H1 (cell line): ENCODE results near the gene BCAS1. TPM values are rescaled to one million over a fixed set of nuclear protein-coding genes. Genes with fewer than 3 reads are reported as not detected.

Source experiments
- CEBPB ChIP-seq: IDR thresholded peaks from 2 replicates; pipeline ENCODE4 v1.6.1; 2012; ENCODE audit warnings: low read depth, low read length
- EP300 ChIP-seq, 2 experiments: IDR thresholded peaks; 1 replicate in 1 of 2; 2 replicates in 1 of 2; pipeline ENCODE4 v1.6.1; 2011 to 2012; ENCODE audit warnings: low read depth in 2 of 2, low read length in 2 of 2, mild to moderate bottlenecking in 2 of 2, borderline replicate concordance in 1 of 2, inconsistent platforms in 1 of 2, moderate library complexity in 1 of 2
- SIX5 ChIP-seq: IDR thresholded peaks from 2 replicates; pipeline ENCODE4 v1.6.1; 2011; ENCODE audit warnings: mild to moderate bottlenecking, low read depth, low read length
- TAF7 ChIP-seq: optimal IDR thresholded peaks from 2 replicates; pipeline ENCODE3; 2011; ENCODE audit warnings: low read depth, mild to moderate bottlenecking, inconsistent platforms, low read length, moderate library complexity, borderline replicate concordance
- TEAD4 ChIP-seq: IDR thresholded peaks from 2 replicates; pipeline ENCODE4 v1.6.1; 2012; ENCODE audit warnings: low read depth, low read length, inconsistent platforms, mixed read lengths
- polyA plus RNA-seq, 7 experiments: library from polyadenylated mRNA; depleted of rRNA in 3 of 7; stranded (reverse) in 5 of 7; unstranded in 2 of 7; fragments of >200 nt in 5 of 7; fragments of 200-250 nt in 2 of 7; gene quantifications; 1 replicate in 5 of 7; 2 replicates in 1 of 7; 4 replicates in 1 of 7; pipeline versions ENCODE4 v1.2.1 to v1.2.3, GENCODE V29; 2011 to 2013; ENCODE audit warnings: missing spikeins in 2 of 7, mixed read lengths in 2 of 7
- total RNA-seq: library from RNA; stranded (reverse); fragmentation: NEBNext Ultra II Directional; extraction: Animal tissue kit (Norgen Biotek cat#: 25700); gene quantifications from 2 replicates; pipeline ENCODE4 v1.2.1, GENCODE V29; 2021
- TF ChIP-seq, protein P1 (sequence below): IDR thresholded peaks from 2 replicates; pipeline ENCODE4 v1.6.1; 2012; ENCODE audit warnings: inconsistent platforms

Gene BCAS1
- total and polyA plus RNA-seq, 2 of the 8 experiments (the other 6 are each of a cell fraction or from before 2014, with no cell fraction given), result 0.06 to 0.19 TPM

DNA sequence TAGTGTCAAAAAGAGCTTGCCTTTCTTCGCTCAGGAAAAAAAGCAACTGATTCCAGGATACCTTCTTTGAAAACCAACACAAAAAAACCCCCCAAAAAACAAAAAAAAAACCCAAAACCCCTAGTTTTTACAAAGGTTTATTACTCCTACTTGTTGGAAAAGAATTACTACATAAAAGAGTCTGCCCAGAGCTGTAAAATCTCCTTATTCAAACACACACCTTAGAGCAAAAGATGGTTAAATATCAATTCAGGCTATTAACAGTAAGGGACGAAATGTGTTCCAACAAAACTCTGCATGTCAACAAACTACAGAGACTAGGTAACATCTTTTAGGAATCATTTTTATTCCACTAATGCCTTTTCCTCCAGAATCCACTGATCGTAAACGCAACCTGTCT lies 42.7 kb downstream of the BCAS1 start (continued):
- TF ChIP-seq, protein P1, sequence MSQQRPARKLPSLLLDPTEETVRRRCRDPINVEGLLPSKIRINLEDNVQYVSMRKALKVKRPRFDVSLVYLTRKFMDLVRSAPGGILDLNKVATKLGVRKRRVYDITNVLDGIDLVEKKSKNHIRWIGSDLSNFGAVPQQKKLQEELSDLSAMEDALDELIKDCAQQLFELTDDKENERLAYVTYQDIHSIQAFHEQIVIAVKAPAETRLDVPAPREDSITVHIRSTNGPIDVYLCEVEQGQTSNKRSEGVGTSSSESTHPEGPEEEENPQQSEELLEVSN, result no peak
- TF ChIP-seq CEBPB (no peak), TEAD4 (no peak), TAF7 (no peak), EP300 (IDR thresholded peaks at IDR 0.05; ENCODE audit: borderline replicate concordance in 1 of 2, low read depth in 2 of 2, low read length in 2 of 2) (no peak), SIX5 (no peak)
